ENCODE data around the gene DCTN3.

DNA sequence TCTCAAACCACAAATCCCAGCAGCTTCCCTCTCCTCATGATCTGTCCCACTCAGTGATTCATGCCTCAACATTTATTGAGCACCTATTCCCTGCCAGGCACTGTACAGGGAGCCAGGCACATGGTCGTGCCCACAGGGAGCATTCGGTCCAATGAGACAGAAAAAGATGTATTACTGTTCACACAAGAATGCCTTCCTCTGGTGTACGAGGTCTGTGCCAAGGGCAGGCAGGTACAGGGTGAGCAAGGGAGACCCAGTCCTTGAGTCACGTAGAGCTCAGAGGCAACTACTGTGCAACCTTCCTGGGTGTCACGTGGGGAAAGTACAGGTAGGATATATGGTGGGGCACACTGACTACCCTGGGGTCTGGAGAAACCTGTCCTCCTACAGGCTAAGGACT lies 35.3 kb downstream of the DCTN3 start:
- TF ChIP-seq EZH2 (IDR thresholded peaks at IDR 0.05; ENCODE audit: insufficient read depth, poor library complexity, severe bottlenecking) = no peak
- TF ChIP-seq EZH2phosphoT487 (IDR thresholded peaks at IDR 0.05; ENCODE audit: insufficient read depth, low read depth) = no peak

Data from GM23248 (cell line).